ENCODE data around the gene RABGGTB.
"Not testable (repeated sequence)": the region's sequence is repeated elsewhere in the genome, so short reads cannot be mapped to it uniquely, and the experiment has no call there.

RABGGTB gene

DNA sequence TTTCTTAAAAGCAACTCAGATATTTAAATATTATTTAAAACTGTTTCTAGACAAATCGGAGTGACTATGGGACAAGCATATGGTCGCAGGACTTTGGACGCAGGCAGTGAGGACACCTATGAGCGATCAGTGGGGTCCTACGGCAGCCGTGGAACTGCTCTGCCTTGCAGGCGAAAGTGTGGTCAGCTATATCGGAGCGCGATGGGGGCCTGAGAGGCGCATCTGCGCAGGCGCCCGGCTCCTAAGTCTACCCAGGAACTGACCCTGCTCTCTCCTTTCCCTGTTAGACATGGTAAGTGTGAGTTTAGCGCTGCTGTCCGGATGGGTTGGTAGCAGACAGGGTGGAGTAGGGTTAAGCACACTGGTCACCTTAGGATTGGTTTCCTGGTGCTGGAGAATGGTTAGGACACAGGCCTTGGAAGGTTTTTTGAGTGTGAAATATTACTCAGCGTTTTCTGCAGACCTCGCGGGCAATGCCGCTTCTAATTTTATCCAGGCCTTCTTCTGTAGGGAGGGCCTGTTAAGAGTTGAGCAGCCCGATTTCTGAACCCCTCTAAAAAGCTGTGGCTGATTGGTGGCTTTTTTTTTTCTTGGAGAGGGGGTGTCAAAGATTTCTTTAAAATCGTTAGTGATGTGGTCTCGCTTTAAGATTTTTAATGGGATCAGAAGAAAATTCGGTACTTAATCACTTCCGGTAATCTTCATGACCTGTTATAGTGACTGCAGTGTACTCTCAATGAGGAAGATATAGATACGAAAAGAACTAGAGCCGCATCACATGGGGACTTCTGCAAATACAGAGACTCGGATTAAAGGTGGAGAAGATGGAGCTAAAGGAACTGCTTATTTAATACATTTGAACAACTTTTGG, at the start of gene RABGGTB:
Gene RABGGTB, plus strand, starts transcription at position 274 of the 871 bp plus-strand sequence. Its CDS starts 16 bp downstream, at position 290.
- DNase-seq: peak; percentile 88 to 92

DNA sequence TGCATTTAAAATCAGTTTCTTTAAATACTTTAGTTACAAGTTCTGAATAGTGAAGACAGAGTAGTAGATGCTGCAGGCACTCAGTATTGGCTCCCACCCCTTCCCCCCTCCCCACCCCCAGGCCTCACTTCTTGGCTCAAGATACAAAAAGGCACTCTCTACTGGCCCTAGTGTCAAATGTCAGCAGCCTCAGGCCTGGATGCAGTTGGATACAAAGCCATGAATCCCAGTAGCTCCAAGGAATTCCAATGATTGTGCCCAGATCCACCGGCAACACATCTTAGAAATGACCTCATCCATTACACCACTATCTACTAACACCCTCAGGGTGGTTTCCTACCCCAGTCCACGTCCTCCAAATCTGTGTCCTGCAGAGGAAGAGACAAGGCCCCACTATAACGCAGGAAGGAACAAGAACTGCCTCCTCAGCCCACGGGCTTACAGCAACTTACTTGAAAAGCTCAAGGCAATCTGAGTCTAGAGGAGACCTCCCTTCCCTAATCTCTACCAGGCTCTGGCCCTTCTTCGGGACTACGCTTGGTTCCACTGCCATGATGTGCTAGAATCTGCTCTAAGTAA, 43.9 kb upstream of the RABGGTB start:
- no peak for DNase-seq

DNA sequence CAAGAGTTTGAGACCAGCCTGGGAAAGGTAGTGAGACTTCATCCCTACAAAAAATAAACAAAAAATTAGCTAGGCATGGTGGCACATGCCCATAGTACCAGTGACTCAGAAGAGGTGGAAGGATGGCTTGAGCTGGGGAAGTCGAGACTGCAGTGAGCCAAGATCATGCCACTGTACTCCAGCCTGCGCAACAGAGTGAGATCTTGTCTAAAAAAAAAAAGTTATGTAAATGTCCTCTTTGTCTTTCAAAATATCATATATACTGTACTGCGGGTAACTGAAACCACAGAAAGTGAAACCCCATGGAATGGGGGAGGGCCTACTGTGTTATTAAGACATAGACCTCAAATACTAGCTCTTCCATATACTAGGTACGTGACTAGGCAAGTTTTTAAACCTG, 40.8 kb upstream of the RABGGTB start:
- DNase-seq: no peak

DNA sequence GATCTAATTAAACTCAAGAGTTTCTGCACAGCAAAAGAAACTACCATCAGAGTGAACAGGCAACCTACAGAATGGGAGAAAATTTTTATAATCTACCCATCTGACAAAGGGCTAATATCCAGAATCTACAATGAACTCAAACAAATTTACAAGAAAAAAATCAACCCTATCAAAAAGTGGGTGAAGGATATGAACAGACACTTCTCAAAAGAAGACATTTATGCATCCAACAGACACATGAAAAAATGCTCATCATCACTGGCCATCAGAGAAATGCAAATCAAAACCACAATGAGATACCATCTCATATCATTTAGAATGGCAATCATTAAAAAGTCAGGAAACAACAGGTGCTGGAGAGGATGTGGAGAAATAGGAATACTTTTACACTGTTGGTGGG, 28.8 kb upstream of the RABGGTB start:
- DNase-seq: not testable (repeated sequence)

DNA sequence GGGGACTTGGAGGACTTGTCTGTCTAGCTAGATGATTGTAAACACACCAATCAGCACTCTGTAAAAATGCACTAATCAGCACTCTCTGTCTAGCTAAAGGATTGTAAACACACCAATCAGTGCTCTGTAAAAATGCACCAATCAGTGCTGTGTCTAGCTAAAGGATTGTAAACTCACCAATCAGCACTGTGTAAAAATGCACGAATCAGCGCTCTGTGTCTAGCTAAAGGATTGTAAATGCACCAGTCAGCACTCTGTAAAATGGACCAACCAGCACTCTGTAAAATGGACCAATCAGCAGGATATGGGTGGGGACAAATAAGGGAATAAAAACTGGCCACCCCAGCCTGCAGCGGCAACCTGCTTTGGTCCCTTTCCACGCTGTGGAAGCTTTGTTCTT, 27.5 kb upstream of the RABGGTB start:
- not testable (repeated sequence) for DNase-seq

DNA sequence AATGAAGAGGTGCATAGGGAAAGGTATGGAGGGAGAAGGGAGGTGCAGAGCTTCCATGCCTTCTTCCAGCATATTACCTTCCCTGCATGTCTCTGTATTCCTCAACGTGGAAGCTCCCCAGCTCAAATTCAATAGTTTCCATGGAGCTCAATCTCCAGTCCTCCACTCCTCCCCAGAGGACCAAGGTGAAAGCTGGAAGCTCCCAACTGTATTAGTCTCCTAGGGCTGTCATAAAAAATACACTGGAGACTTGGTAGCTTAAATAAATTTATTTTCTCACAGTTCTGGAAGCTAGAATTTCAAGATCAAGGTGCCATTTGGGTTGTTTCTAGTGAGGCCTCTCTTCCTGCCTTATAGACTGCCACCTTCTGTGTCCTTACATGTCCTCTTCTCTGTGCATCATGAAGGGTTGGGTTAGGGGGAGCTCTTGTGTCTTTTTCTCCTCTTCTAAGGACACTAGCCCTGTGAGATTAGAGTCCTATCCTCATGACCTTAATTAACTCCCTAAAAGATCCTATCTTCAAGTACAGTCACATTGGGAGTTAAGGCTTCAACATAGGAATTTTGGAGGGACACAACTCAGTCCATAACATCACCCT, 21.9 kb upstream of the RABGGTB start:
- DNase-seq: no peak

DNA sequence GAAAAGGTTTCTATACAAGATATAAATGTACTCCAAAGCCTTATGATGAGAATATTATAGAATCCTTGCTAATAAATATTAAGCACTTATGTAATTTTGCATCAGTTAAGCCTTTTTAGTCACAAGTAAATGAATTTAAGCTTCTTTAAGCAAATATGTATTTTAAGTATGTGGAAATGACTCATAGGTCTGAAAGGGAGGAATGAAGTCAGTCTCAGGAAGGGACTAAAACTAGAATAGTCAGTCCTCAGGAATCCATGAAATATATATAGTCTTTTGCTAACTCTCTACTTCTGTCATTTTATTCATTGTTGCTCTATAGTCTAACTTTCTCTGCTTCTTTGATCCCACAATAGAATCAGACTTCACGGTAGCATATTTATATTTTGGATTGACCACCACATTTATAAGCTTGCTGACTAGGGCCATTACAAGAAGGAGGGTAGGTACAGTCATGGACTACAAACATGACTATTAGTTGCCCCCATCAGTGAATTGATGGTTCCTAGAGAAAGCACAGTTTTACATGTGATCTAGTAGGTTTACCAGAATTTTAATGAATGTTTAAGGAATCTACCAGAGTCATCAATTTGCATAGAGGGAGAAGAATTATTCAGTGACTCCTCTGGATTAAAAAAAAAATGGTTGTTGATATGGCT, 20.2 kb upstream of the RABGGTB start:
- no peak for DNase-seq

DNA sequence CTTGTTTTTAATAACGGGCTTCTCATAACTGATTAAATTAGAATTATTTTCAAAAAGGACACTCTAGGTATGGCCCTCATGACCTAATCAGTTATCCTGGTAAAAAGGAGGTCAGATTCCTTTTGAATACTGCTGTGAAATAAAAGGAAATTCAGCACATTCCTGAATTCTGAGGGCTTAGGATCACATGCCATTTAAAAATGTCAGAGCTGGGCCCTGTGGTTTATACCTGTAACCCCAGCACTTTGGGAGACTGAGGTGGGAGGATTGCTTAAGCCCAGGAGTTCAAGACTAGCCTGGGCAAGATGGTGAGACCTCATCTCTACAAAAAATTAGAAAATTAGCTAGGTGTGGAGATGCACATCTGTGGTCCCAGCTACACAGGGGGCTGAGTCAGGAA, 18.0 kb upstream of the RABGGTB start:
- no peak for DNase-seq

DNA sequence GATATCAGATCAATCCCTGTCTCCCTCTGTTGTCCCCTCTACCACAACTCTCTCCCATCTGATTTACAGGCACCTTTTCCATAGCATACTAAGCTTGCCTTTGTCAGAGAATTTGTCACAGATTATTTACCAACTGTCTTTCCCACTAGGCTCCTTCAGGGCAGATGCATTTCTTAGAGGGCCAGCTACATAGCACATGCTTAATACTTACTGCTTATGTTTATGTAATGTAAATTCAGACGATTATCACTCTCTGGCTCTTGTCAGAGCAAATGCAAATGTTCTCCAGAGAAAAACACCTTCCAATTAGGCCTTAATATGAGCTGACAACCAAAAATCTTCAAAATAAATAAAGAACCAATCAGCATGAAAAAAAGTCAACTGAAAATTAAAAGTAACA, 15.3 kb upstream of the RABGGTB start:
- no peak for DNase-seq

DNA sequence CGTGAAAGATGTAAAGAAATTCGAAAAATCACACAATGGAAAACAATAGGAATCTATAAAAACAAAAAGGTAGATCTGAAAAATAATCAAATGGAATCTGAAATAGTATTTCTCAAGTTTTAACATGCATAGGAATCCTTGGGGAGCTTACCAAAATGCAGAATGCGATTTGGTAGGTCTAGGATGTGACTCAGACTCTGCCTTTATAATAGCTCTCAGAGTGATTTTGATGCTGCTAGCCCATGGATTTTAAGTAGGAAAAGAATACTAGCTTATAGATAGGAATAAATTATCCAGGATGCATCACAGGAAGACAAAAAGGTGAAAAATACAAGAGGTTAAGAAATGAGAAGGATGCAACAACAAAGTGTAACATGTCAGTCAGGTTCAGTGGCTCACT, 14.1 kb upstream of the RABGGTB start:
- no peak for DNase-seq

DNA sequence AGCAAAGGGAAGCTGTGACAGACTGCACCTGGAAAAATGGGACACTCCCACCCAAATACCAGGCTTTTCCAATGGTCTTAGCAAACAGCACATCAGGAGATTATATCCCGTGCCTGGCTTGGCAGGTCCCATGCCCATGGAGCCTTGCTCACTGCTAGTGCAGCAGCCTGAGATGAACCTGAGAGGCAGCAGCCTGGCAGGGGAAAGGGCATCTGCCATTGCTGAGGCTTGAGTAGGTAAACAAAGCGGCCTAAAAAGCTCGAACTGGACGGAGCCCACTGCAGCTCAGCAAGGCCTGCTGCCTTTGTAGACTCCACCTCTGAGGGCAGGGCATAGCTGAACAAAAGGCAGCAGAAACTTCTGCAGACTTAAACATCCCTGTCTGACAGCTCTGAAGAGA, 8.2 kb upstream of the RABGGTB start:
- not testable (repeated sequence) for DNase-seq

DNA sequence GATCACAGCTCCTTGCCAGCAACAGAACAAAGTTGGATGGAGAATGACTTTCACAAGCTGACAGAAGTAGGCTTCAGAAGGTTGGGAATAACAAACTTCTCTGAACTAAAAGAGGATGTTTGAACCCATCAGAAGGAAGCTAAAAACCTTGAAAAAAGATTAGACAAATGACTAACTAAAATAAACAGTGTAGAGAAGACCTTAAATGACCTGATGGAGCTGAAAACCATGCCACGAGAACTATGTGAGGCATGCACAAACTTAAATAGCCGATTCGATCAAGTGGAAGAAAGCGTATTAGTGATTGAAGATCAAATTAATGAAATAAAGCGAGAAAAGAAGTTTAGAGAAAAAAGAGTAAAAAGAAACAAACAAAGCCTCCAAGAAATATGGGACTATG, 7.4 kb upstream of the RABGGTB start:
- not testable (repeated sequence) for DNase-seq

DNA sequence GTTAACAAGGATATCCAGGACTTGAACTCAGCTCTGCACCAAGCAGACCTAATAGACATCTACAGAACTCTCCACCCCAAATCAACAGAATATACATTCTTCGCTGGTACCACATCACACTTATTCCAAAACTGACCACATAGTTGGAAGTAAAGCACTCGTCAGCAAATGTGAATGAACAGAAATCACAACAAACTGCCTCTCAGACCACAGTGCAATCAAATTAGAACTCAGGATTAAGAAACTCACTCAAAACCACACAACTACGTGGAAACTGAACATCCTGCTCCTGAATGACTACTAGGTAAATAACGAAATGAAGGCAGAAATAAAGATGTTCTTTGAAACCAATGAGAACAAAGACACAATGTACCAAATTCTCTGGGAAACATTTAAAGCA, 5.9 kb upstream of the RABGGTB start:
- not testable (repeated sequence) for DNase-seq

DNA sequence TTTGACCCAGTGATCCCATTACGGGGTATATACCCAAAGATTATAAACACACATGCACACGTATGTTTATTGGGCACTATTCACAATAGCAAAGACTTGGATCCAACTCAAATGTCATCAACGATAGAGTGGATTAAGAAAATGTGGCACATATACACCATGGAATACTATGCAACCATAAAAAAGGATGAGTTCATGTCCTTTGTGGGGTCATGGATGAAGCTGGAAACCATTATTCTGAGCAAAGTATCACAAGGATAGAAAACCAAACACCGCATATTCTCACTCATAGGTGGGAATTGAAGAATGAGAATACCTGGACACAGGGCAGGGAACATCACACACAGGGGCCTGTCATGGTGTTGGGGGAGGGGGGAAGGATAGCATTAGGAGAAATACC, 2.1 kb upstream of the RABGGTB start:
- not testable (repeated sequence) for DNase-seq

DNA sequence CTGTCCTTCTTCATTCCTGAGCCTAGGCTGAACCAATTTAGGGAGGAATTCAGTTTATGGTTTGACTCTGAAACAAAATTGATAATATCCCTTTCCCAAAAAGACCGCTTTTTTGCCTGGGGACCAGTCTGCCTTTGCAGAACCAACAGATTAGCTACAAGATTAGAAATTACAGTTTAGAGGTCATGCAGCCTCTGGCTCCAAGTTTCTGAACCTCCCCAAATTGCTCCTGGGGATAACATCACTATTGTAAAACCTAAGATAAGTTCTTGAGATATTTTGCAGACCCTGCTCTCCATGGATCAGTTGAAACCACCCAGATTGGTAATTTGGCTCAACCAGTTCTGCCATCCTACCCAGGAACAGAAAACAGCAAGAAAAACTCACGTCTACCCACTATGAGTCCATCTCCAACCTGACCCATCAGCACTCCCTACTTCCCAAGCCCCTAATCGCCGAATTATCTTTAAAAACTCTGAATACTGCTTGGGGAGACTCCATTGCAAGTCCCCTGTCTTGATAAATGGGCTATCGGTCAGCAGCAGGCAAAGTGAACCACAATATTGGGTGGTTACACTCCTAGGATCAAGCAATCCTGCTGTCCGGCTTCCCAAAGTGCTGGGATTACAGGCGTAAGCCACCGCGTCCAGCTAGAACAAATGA, 605 bp upstream of the RABGGTB start:
- no peak for DNase-seq

DNA sequence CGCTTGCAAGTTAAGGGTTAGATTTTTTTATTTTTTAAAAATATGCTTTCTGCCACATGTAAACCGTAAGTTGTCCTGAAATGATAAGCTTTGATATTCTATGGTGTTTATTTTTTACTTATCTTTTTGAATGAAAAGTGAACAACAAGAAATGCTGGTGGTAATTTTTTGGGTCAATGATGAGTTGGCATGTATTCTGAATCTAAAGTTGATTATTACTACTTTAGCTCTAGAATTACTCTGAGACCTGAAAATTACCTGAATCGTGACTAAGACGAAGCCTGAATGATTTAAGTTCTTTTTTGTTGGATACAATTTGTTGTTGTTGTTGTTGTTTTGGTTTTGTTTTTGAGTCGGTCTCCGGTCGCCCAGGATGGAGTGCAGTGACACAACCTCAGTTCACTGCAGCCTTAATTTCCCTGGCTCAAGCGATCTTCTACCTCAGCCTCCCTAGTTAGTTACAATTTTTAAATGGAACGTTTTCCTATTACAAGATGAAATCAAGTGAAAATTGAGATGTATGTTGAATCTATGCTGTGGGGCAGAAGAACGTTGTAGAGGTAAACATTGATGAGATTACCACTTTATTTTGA, 941 bp downstream of the RABGGTB start:
- DNase-seq: no peak

DNA sequence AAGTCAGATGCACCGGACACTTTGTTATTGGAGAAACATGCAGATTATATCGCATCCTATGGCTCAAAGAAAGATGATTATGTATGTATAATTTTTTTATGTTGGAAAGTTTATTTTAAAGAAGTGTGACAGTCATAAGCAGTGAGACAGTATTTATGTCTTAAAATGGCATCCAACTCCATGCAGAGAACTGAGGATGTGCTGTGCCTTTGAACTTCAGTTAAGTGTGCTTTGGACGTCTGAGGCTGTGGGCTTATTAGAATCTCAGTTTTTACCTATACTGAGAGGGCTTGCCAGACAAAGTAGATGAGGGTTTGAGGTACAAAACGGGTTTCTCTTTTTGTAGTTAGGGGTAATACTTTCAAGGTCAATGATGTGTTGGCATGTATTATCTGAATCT, 1.5 kb downstream of the RABGGTB start:
- DNase-seq: no peak

DNA sequence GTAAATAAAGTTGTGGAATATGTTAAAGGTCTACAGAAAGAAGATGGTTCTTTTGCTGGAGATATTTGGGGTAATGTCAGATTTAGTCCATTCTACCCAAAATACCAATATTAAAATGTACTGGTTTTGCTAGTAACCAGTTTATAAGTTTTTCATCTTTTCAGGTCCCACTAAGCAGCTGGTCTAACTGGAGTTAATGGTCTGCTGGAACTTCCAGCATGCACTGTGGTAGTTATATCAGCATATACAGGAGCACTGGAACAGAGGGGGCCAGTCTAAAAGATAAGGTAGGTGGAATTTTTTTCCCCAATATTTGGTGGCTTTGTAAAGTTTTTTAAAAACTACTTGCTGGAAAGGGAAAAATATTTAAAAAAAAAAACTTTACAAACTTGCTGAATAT, 3.9 kb downstream of the RABGGTB start:
- DNase-seq: no peak

DNA sequence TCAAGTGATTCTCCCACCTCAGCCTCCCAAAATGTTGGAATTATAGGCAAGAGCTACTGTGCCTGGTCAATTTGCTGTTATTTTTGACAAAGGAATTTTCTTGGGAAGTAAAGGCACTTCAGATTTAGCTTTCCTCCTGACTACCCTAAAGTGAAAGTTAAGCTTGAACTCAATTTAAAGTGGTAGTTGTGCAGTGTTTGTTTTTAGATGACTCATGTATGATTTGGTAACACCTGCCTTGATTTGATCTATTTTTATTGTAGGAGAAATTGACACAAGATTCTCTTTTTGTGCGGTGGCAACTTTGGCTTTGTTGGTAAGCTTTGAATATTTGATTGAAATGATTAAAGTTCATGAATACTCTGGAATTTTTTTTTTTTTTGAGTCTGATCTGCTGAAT, 5.0 kb downstream of the RABGGTB start:
- no peak for DNase-seq

DNA sequence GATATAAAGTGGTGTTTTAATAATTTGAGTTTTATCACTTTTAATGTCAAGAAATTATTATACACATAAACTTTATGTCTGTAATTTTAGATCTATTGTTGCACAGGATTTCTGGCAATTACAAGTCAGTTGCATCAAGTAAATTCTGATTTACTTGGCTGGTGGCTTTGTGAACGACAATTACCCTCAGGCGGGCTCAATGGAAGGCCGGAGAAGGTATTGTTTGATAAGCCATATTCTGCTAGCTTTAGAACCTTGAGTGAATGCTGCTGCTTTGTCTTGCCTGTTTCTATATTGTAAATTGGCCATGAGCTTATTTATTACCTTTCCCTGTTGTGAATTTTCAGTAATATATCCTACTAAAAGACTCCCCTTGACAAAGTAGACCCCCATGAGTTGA, 6.0 kb downstream of the RABGGTB start:
- no peak for DNase-seq

DNA sequence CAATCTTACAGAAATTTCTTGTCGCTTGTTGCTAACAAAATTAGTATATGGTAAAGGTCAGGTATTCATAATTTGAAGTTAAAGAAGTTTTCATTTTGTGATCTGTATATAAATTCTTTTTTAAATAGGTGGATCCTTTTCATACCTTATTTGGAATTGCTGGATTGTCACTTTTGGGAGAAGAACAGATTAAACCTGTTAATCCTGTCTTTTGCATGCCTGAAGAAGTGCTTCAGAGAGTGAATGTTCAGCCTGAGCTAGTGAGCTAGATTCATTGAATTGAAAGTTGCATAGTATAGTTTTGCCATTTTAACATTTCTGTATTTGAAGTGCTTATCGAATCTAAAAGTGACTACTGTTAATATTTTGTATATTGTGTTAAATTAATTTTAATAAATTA, 8.3 kb downstream of the RABGGTB start:
- no peak for DNase-seq

DNA sequence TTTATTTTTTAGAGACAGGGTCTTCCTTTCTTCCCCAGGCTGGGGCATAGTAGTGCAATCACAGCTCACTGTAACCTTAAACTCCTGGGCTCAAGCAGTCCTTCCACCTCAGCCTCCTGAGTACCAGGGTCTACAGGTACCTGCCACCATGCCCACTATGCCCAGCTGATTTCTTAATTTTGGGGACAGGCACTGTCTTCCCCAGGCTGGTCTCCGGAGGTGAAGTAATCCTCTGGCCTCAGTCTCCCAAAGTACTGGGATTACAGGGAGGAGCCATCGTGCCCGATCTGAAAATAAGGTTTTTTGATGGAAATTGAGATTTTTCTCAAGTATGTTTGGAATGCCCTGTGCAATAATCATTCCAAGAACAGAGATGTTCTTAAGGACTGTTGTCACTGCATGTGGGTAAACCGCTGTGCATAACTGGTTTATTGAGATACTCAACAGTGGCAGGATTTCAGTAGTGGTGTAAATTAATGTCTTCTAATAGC, 9.7 kb downstream of the RABGGTB start:
- DNase-seq: no peak

Measured in SHP77 (cell line).